Measurements from ENCODE around the gene CFP.
"Not testable (repeated sequence)": the region's sequence is repeated elsewhere in the genome, so short reads cannot be mapped to it uniquely, and the experiment has no call there.

The CFP gene

GRCh38 chrX:47603125-47603524 is 26.6 kb downstream of the CFP start:
- not testable (repeated sequence) for DNase-seq (ENCODE audit: low read depth)

- DNase-seq (ENCODE audit: low read depth), result no peak
Measured at GRCh38 chrX:47597222-47597621, 32.5 kb downstream of the CFP start.

- DNase-seq (ENCODE audit: low read depth), result no peak
Measured at GRCh38 chrX:47596256-47596655, 33.5 kb downstream of the CFP start.

GRCh38 chrX:47595716-47596251 is 33.9 kb downstream of the CFP start:
- DNase-seq (ENCODE audit: low read depth), result no peak

- DNase-seq (ENCODE audit: low read depth), result no peak
Measured at GRCh38 chrX:47593522-47593921, 36.2 kb downstream of the CFP start.

- DNase-seq (ENCODE audit: low read depth), result no peak
Measured at GRCh38 chrX:47590984-47591383, 38.7 kb downstream of the CFP start.

- DNase-seq (ENCODE audit: low read depth), result no peak
Measured at GRCh38 chrX:47587906-47588735, 41.6 kb downstream of the CFP start.

GRCh38 chrX:47587091-47587891 is 42.4 kb downstream of the CFP start:
- no peak for DNase-seq (ENCODE audit: low read depth)

GRCh38 chrX:47586043-47586787 is 43.5 kb downstream of the CFP start:
- no peak for DNase-seq (ENCODE audit: low read depth)

- no peak for DNase-seq (ENCODE audit: low read depth)
Measured at GRCh38 chrX:47585273-47585672, 44.5 kb downstream of the CFP start.

- no peak for DNase-seq (ENCODE audit: low read depth)
Measured at GRCh38 chrX:47584714-47585113, 45.0 kb downstream of the CFP start.

GRCh38 chrX:47583240-47583861 is 46.4 kb downstream of the CFP start:
- no peak for DNase-seq (ENCODE audit: low read depth)

- DNase-seq (ENCODE audit: low read depth), result peak; percentile 83
Measured at GRCh38 chrX:47581731-47582647, 47.7 kb downstream of the CFP start, which contains the start of gene TIMP1. TIMP1 (plus strand) TSS chrX:47582436; CDS start chrX:47583416, 980 bp downstream.

GRCh38 chrX:47579537-47579936 is 50.2 kb downstream of the CFP start:
- no peak for DNase-seq (ENCODE audit: low read depth)

GRCh38 chrX:47578692-47579091 is 51.0 kb downstream of the CFP start:
- DNase-seq (ENCODE audit: low read depth), result no peak

- DNase-seq (ENCODE audit: low read depth), result no peak
Measured at GRCh38 chrX:47577901-47578300, 51.8 kb downstream of the CFP start.

- no peak for DNase-seq (ENCODE audit: low read depth)
Measured at GRCh38 chrX:47577424-47577823, 52.3 kb downstream of the CFP start.

GRCh38 chrX:47576021-47576898 is 53.5 kb downstream of the CFP start:
- no peak for DNase-seq (ENCODE audit: low read depth)

- DNase-seq (ENCODE audit: low read depth), result no peak
Measured at GRCh38 chrX:47574547-47575301, 55.0 kb downstream of the CFP start.
